IMR-90 (cell line): ENCODE data around the gene OSM. TPM values are rescaled to one million over a fixed set of nuclear protein-coding genes. Genes with fewer than 3 reads are reported as not detected.
A peak's percentile ranks its signal among the peaks of the same experiment; 100 is the strongest.

ENCODE experiments used
- ATAC-seq: fragments of 200-7000 bp; cut with Tn5 transposase; 2 replicates; pipeline ENCODE4 v1.9.1; 2020; ENCODE audit warnings: low read depth, mild to moderate bottlenecking, moderate library complexity
- BruUV-seq: library from RNA; stranded (reverse); fragments of 400-500 nt; replicated peaks from 2 replicates; lab custom pipeline; 2021; lab: Mats Ljungman, UMichigan
- CTCF ChIA-PET: fragments of 300-600 bp; formaldehyde crosslinking; extraction: SDS; loops from one replicate; lab custom pipeline; 2021; ENCODE audit warnings: antibody characterized with exemption; lab: Yijun Ruan, JAX
- POLR2A ChIA-PET: fragments of 300-600 bp; sonication (Branson Sonifier 250); formaldehyde crosslinking; loops from one replicate; lab custom pipeline; 2022; ENCODE audit warnings: antibody characterized with exemption; ENCODE audit not compliant: unreplicated experiment; lab: Charles Lee
- DNase-seq: peaks from one replicate; pipeline ENCODE4 v3.0.0; 2013
- H2AFZ ChIP-seq: replicated peaks from 2 replicates; pipeline ENCODE3; 2013; ENCODE audit warnings: low read length, mild to moderate bottlenecking; ENCODE audit not compliant: poor library complexity
- H2AK5ac ChIP-seq: 2 replicates; pipeline ENCODE4 v1.6.1; 2013; ENCODE audit warnings: low read depth, low read length, inconsistent platforms
- H2AK9ac ChIP-seq: replicated peaks from 2 replicates; pipeline ENCODE3; 2013; ENCODE audit warnings: mild to moderate bottlenecking, low read depth, low read length, moderate library complexity; ENCODE audit not compliant: poor library complexity
- H2BK120ac ChIP-seq: 2 replicates; pipeline ENCODE4 v1.6.1; 2013; ENCODE audit warnings: low read depth, low read length, inconsistent platforms
- H2BK15ac ChIP-seq: 3 replicates; pipeline ENCODE4 v1.6.1; 2013; ENCODE audit warnings: low read depth, low read length, inconsistent platforms
- H2BK20ac ChIP-seq: 2 replicates; pipeline ENCODE4 v1.6.1; 2013; ENCODE audit warnings: low read depth, mild to moderate bottlenecking, inconsistent platforms, low read length, moderate library complexity
- H2BK5ac ChIP-seq: 2 replicates; pipeline ENCODE4 v1.6.1; 2013; ENCODE audit warnings: mild to moderate bottlenecking, low read depth, low read length, inconsistent platforms; ENCODE audit not compliant: poor library complexity, severe bottlenecking
- H3K14ac ChIP-seq: replicated peaks from 2 replicates; pipeline ENCODE4 v1.6.1; 2013; ENCODE audit warnings: low read depth, low read length, inconsistent platforms
- H3K18ac ChIP-seq: 2 replicates; pipeline ENCODE4 v1.6.1; 2013; ENCODE audit warnings: low read depth, low read length, control low read depth
- H3K23ac ChIP-seq: 2 replicates; pipeline ENCODE4 v1.6.1; 2013; ENCODE audit warnings: low read depth, low read length, inconsistent platforms
- H3K27ac ChIP-seq: 2 replicates; pipeline ENCODE4 v1.5.1; 2013; ENCODE audit warnings: mild to moderate bottlenecking, control low read depth, low read length; ENCODE audit not compliant: insufficient read depth
- H3K27me3 ChIP-seq: 2 replicates; pipeline ENCODE4 v1.6.1; 2013; ENCODE audit warnings: low read length; ENCODE audit not compliant: control insufficient read depth, insufficient read depth
- H3K36me3 ChIP-seq: 2 replicates; pipeline ENCODE4 v1.6.1; 2013; ENCODE audit warnings: low read length, mixed read lengths; ENCODE audit not compliant: control insufficient read depth, insufficient read depth
- H3K4ac ChIP-seq: 2 replicates; pipeline ENCODE4 v1.6.1; 2013; ENCODE audit warnings: low read depth, low read length, inconsistent platforms
- H3K4me1 ChIP-seq: 2 replicates; pipeline ENCODE4 v1.6.1; 2013; ENCODE audit warnings: low read length, mixed read lengths; ENCODE audit not compliant: control insufficient read depth, insufficient read depth
- H3K4me2 ChIP-seq: 2 replicates; pipeline ENCODE4 v1.6.1; 2013; ENCODE audit warnings: low read depth, mild to moderate bottlenecking, control low read depth, low read length, moderate library complexity
- H3K4me3 ChIP-seq: 2 replicates; pipeline ENCODE4 v1.5.1; 2013; ENCODE audit warnings: low read depth, mild to moderate bottlenecking, control low read depth, low read length, moderate library complexity; ENCODE audit not compliant: insufficient read depth
- H3K56ac ChIP-seq: 2 replicates; pipeline ENCODE4 v1.6.1; 2013; ENCODE audit warnings: low read length, inconsistent platforms; ENCODE audit not compliant: insufficient read depth; ENCODE audit errors: extremely low read depth
- H3K79me1 ChIP-seq, 2 experiments: 2 replicates each; pipeline ENCODE4 v1.6.1; 2013; ENCODE audit warnings: low read length in 2 of 2, inconsistent platforms in 1 of 2, low read depth in 1 of 2
- H3K9ac ChIP-seq: 2 replicates; pipeline ENCODE4 v1.6.1; 2013; ENCODE audit warnings: low read depth, low read length, control low read depth
- H3K9me1 ChIP-seq: 2 replicates; pipeline ENCODE4 v1.6.1; 2013; ENCODE audit warnings: low read length, inconsistent platforms; ENCODE audit not compliant: insufficient read depth
- H3K9me3 ChIP-seq: 2 replicates; pipeline ENCODE4 v1.6.1; 2013; ENCODE audit warnings: low read length; ENCODE audit not compliant: control insufficient read depth, insufficient read depth
- H4K20me1 ChIP-seq: 2 replicates; pipeline ENCODE4 v1.6.1; 2013; ENCODE audit warnings: low read length, inconsistent platforms; ENCODE audit not compliant: insufficient read depth
- H4K5ac ChIP-seq: 2 replicates; pipeline ENCODE4 v1.6.1; 2013; ENCODE audit warnings: mild to moderate bottlenecking, low read depth, low read length, control low read depth
- H4K8ac ChIP-seq, 2 experiments: 2 replicates each; pipeline ENCODE4 v1.6.1; 2013; ENCODE audit warnings: low read depth in 2 of 2, low read length in 2 of 2, control low read depth in 1 of 2, inconsistent platforms in 1 of 2
- H4K91ac ChIP-seq: 2 replicates; pipeline ENCODE4 v1.6.1; 2013; ENCODE audit warnings: low read depth, low read length, inconsistent platforms; ENCODE audit not compliant: insufficient read depth
- POLR2A ChIP-seq: IDR thresholded peaks from 2 replicates; pipeline ENCODE4 v1.6.1; 2012; ENCODE audit warnings: mild to moderate bottlenecking, low read depth, low read length
- RAD21 ChIP-seq: IDR thresholded peaks from 2 replicates; pipeline ENCODE4 v1.6.1; 2012; ENCODE audit warnings: low read length, improper control_type of control experiment
- WGBS, 2 experiments: methylation state at CpG; one replicate each; pipeline versions ENCODE4 v1.1.5 to v1.1.7; 2013; ENCODE audit warnings: missing lambda C conversion rate in 2 of 2; ENCODE audit not compliant: insufficient read length in 1 of 2; ENCODE audit errors: extremely low coverage in 2 of 2; 5-methylcytosine and 5-hydroxymethylcytosine counted together
- dilution Hi-C: fragments of 300-500 bp; cut with HindIII; formaldehyde crosslinking; loops from one replicate; pipeline ENCODE4 v1.14.3; 2018; ENCODE audit warnings: low sequenced_read_pairs; ENCODE audit not compliant: unreplicated experiment
- in situ Hi-C: fragments of 300-500 bp; cut with MboI; formaldehyde crosslinking; loops from 3 replicates; pipeline ENCODE4 v1.14.3; 2019; ENCODE audit warnings: low sequenced_read_pairs, inconsistent platforms, mixed read lengths
- intact Hi-C: fragments of 100-400 bp; cut with micrococcal nuclease; formaldehyde crosslinking; loops from 2 replicates; pipeline ENCODE4 v1.10.0; 2022
- polyA plus RNA-seq, 3 experiments: library from polyadenylated mRNA; depleted of rRNA; stranded (reverse); fragments of >200 nt; gene quantifications; 2 replicates each; pipeline ENCODE4 v1.2.3, GENCODE V29; 2012; ENCODE audit warnings: low replicate concordance in 1 of 3
- total RNA-seq: library from RNA; depleted of rRNA; stranded (reverse); fragments of >200 nt; gene quantifications from 2 replicates; pipeline ENCODE4 v1.2.3, GENCODE V29; 2012
- TF ChIP-seq, protein P1 (sequence below): conservative IDR thresholded peaks from 2 replicates; pipeline ENCODE4 v1.5.1; 2012; ENCODE audit warnings: mild to moderate bottlenecking, low read depth, low read length, improper control_type of control experiment

Gene OSM
- total and polyA plus RNA-seq, 2 of the 4 experiments (the other 2 are of a cell fraction): not detected

DNA sequence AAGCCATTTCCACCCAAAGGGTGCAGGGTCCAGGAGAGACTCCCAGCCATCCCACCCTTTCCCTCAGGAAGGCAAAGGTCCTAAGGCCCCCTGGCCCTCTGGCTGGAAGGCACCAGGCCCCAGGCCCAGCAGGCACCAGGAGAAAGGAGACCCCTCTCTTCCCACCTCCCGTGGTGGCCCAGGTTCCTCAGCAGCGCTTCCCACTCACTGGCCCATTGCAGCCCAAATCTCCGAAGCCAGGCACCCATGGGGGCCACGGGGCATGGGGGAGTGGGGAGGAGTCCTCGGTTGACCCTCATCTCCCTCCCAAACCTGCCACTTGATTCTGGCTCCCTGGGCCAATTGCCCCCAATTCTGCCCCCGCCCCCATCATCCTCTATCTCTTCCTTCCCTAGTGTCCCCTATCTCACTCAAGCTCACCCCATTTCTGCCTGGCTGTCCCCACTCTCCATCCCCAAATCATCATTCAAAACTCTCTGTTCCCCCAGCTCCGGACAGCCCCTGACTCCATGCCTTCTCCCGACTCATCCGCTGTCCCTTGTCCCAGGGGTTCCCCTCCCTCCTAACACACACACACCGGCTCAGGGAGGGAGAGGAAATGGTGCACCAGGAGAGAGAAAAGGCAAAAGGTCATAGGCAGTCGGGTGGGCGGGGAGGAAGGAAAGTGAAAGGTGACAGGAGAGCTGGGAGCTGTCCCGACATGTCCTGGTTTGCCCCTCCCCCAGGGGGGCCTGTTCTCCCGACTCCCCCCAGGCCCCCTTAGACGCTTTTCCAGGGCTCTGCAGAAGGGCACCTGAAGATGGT lies 21.3 kb downstream of the OSM start:
- peak overlapping the region; percentile 100 for H2BK15ac ChIP-seq
- H3K27me3 ChIP-seq: no peaks in the 10 kb centered on the region
- WGBS, 2 experiments: no CpG with 5 or more reads among the region's 15 CpGs
- DNase-seq: no peak
- H3K56ac ChIP-seq: peak overlapping the region; percentile 87
- ChIA-PET POLR2A (interaction anchor here (0.5 to 0.8 kb wide), 2 partner anchors 33 to 137 kb away, joined by 3 to 4 read pairs; no protein-coding TSS in a partner anchor), CTCF (no interaction called here)
- dilution Hi-C loops (no loop called here), intact Hi-C loops (loop anchor here (5.0 kb wide), 1 partner anchor 88 kb away; no protein-coding TSS in a partner anchor), in situ Hi-C loops (no loop called here)
- TF ChIP-seq, protein P1, sequence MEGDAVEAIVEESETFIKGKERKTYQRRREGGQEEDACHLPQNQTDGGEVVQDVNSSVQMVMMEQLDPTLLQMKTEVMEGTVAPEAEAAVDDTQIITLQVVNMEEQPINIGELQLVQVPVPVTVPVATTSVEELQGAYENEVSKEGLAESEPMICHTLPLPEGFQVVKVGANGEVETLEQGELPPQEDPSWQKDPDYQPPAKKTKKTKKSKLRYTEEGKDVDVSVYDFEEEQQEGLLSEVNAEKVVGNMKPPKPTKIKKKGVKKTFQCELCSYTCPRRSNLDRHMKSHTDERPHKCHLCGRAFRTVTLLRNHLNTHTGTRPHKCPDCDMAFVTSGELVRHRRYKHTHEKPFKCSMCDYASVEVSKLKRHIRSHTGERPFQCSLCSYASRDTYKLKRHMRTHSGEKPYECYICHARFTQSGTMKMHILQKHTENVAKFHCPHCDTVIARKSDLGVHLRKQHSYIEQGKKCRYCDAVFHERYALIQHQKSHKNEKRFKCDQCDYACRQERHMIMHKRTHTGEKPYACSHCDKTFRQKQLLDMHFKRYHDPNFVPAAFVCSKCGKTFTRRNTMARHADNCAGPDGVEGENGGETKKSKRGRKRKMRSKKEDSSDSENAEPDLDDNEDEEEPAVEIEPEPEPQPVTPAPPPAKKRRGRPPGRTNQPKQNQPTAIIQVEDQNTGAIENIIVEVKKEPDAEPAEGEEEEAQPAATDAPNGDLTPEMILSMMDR: no peak
- no peak for TF ChIP-seq RAD21
- peak; percentile 25 for TF ChIP-seq POLR2A
- peaks cover 25% of the 10 kb centered on the region for H3K9me1 ChIP-seq
- peaks cover 37 to 60% of the 10 kb centered on the region in 2 experiments for H3K79me1 ChIP-seq
- no peaks in the 10 kb centered on the region for H4K20me1 ChIP-seq
- H2AFZ ChIP-seq: peak overlapping the region; percentile 89
- H2BK20ac ChIP-seq: peak overlapping the region; percentile 84
- peaks cover 47% of the 10 kb centered on the region for H3K36me3 ChIP-seq
- peak overlapping the region; percentile 100 for H3K18ac ChIP-seq
- peak overlapping the region; percentile 100 for H4K5ac ChIP-seq
- BruUV-seq: no TSS peak
- peak overlapping the region; percentile 100 for H3K4ac ChIP-seq
- peak overlapping the region; percentile 96 for H2AK9ac ChIP-seq
- peak; percentile 1 for ATAC-seq
- peak overlapping the region; percentile 94 for H2BK5ac ChIP-seq
- H3K9me3 ChIP-seq: no peaks in the 10 kb centered on the region
- H3K4me1 ChIP-seq: peaks cover 66% of the 10 kb centered on the region
- peak overlapping the region; percentile 87 for H3K4me3 ChIP-seq
- H2BK120ac ChIP-seq: peak overlapping the region; percentile 99
- peak overlapping the region; percentile 100 for H3K9ac ChIP-seq
- H3K4me2 ChIP-seq: peak overlapping the region; percentile 94
- peak overlapping the region; percentile 94 to 96 for H4K8ac ChIP-seq
- peak overlapping the region; percentile 99 for H3K23ac ChIP-seq
- H3K27ac ChIP-seq: peak overlapping the region; percentile 100
- H3K14ac ChIP-seq: peak overlapping the region; percentile 98
- peak overlapping the region; percentile 100 for H2AK5ac ChIP-seq
- H4K91ac ChIP-seq: peak overlapping the region; percentile 99
